Endothelial cell of umbilical vein (primary cell): Measurements from ENCODE around the gene CDKL2.

ENCODE experiments used
- EZH2 ChIP-seq: IDR thresholded peaks from 2 replicates; pipeline ENCODE4 v1.6.1; 2012; ENCODE audit warnings: borderline replicate concordance, low read depth, mild to moderate bottlenecking, moderate library complexity, low read length, inconsistent platforms; ENCODE audit not compliant: severe bottlenecking
- FOS ChIP-seq: IDR thresholded peaks from 2 replicates; pipeline ENCODE4 v1.6.1; 2011; ENCODE audit warnings: mild to moderate bottlenecking, low read length, moderate library complexity, borderline replicate concordance; ENCODE audit not compliant: insufficient read depth
- POLR2AphosphoS5 ChIP-seq: IDR thresholded peaks from 2 replicates; pipeline ENCODE4 v1.6.1; 2012; ENCODE audit warnings: low read depth, mild to moderate bottlenecking, control low read depth, low read length, moderate library complexity; ENCODE audit not compliant: insufficient read depth
- TF ChIP-seq, protein P1 (sequence below), 2 donors: IDR thresholded peaks; 1 replicate in 1 of 2; 2 replicates in 1 of 2; pipeline ENCODE4 v1.5.1; 2011; ENCODE audit warnings: low read length in 2 of 2, mild to moderate bottlenecking in 2 of 2, moderate library complexity in 2 of 2, control low read depth in 1 of 2, inconsistent platforms in 1 of 2, low read depth in 1 of 2; ENCODE audit not compliant: insufficient read depth in 1 of 2; ENCODE audit errors: extremely low read depth in 1 of 2

DNA sequence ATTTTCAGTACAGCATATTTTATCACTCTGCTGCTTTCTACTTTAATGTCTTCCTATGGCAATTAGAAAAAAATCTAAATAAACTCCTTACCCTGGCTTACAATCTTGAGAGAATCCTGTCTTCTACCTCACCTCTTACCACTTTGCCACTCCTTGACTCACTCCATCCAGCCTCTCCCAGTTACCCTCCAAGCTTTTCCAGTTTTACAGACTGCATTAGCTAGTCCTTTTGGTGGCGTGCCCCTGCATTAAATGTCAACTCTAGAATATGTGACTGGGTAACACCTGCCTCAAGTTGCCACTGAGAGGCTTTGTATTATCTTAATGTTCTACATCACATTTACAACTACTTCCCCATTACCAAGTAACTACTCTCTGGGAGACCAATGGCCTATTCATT lies 7.5 kb upstream of the CDKL2 start:
- no peak for TF ChIP-seq POLR2AphosphoS5
- TF ChIP-seq, protein P1, sequence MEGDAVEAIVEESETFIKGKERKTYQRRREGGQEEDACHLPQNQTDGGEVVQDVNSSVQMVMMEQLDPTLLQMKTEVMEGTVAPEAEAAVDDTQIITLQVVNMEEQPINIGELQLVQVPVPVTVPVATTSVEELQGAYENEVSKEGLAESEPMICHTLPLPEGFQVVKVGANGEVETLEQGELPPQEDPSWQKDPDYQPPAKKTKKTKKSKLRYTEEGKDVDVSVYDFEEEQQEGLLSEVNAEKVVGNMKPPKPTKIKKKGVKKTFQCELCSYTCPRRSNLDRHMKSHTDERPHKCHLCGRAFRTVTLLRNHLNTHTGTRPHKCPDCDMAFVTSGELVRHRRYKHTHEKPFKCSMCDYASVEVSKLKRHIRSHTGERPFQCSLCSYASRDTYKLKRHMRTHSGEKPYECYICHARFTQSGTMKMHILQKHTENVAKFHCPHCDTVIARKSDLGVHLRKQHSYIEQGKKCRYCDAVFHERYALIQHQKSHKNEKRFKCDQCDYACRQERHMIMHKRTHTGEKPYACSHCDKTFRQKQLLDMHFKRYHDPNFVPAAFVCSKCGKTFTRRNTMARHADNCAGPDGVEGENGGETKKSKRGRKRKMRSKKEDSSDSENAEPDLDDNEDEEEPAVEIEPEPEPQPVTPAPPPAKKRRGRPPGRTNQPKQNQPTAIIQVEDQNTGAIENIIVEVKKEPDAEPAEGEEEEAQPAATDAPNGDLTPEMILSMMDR (IDR thresholded peaks at IDR 0.05; ENCODE audit: extremely low read depth in 1 of 2, insufficient read depth in 1 of 2, low read depth in 1 of 2, low read length in 2 of 2) = no peak
- TF ChIP-seq EZH2 = no peak
- no peak for TF ChIP-seq FOS
